ENCODE data around the gene PTPRJ.

PTPRJ gene

GRCh38 chr11:48041877-48042695 lies 61.7 kb downstream of the PTPRJ start:
- TF ChIP-seq CTCF (conservative IDR thresholded peaks at IDR 0.05; ENCODE audit: low read length) = no peak
- DNase-seq (ENCODE audit: low read depth) = no peak
- no peak overlapping the region for H3K4me3 ChIP-seq (ENCODE audit: low read length)

GRCh38 chr11:48043111-48043990 lies 63.0 kb downstream of the PTPRJ start:
- H3K4me3 ChIP-seq (ENCODE audit: low read length) = no peak overlapping the region
- no peak for DNase-seq (ENCODE audit: low read depth)
- TF ChIP-seq CTCF (conservative IDR thresholded peaks at IDR 0.05; ENCODE audit: low read length) = no peak

GRCh38 chr11:48043991-48044512 lies 63.7 kb downstream of the PTPRJ start:
- H3K4me3 ChIP-seq (ENCODE audit: low read length) = no peak overlapping the region
- no peak for TF ChIP-seq CTCF (conservative IDR thresholded peaks at IDR 0.05; ENCODE audit: low read length)
- no peak for DNase-seq (ENCODE audit: low read depth)

- DNase-seq (ENCODE audit: low read depth) = no peak
- H3K4me3 ChIP-seq (ENCODE audit: low read length) = no peak overlapping the region
- TF ChIP-seq CTCF (conservative IDR thresholded peaks at IDR 0.05; ENCODE audit: low read length) = no peak
Measured at GRCh38 chr11:48044577-48044976, 64.2 kb downstream of the PTPRJ start.

- no peak for DNase-seq (ENCODE audit: low read depth)
- no peak overlapping the region for H3K4me3 ChIP-seq (ENCODE audit: low read length)
- no peak for TF ChIP-seq CTCF (conservative IDR thresholded peaks at IDR 0.05; ENCODE audit: low read length)
Measured at GRCh38 chr11:48045536-48045935, 65.2 kb downstream of the PTPRJ start.

GRCh38 chr11:48047616-48048015 lies 67.3 kb downstream of the PTPRJ start:
- H3K4me3 ChIP-seq (ENCODE audit: low read length) = no peak overlapping the region
- peak; percentile 65 for DNase-seq (ENCODE audit: low read depth)
- TF ChIP-seq CTCF (conservative IDR thresholded peaks at IDR 0.05; ENCODE audit: low read length) = no peak

All from AG10803 (cell line).